ENCODE results near the gene IFT20.
"Not testable (repeated sequence)": the region's sequence is repeated elsewhere in the genome, so short reads cannot be mapped to it uniquely, and the experiment has no call there.

Gene IFT20

DNA sequence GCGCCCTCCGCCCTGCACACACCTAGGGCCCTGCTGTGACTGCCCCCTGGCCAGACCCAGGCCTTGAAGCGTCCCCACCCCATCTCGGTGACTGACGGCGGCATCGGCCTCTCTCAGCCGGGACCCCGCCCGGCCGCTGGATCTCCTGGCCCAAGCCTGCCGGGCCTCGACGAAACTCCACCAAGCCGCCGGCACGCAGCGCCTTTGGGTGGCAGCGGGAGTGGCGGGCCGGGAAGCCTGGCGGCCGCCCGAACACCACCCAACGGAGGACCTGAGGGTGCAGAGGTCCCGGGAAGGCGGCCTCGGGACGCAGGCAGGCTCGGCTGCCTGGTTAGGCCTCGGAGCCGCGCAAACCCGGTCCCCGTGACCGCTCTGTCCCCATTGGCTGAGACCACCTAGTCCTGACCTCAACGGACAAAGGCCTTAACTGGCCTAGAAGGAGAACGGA lies 28.3 kb downstream of the IFT20 start:
- DNase-seq (ENCODE audit: low read depth) = no peak

DNA sequence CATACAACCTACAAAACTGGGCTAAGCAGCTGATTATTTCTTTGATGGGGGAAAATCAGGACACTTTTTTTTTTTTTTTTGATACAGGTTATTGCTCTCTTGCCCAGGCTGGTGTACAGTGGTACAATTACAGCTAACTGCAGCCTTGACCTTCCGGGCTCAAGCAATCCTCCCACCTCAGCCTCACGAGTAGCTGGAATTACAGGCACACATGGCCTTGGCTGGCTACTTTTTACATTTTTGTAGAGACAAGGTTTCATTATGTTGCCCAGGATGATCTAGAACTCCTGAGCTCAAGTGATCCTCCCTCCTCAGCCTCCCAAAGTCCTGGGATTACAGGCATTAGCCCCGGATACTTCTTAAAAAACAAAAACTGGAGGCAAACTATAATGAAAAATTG lies 36.8 kb downstream of the IFT20 start:
- no peak for DNase-seq (ENCODE audit: low read depth)

DNA sequence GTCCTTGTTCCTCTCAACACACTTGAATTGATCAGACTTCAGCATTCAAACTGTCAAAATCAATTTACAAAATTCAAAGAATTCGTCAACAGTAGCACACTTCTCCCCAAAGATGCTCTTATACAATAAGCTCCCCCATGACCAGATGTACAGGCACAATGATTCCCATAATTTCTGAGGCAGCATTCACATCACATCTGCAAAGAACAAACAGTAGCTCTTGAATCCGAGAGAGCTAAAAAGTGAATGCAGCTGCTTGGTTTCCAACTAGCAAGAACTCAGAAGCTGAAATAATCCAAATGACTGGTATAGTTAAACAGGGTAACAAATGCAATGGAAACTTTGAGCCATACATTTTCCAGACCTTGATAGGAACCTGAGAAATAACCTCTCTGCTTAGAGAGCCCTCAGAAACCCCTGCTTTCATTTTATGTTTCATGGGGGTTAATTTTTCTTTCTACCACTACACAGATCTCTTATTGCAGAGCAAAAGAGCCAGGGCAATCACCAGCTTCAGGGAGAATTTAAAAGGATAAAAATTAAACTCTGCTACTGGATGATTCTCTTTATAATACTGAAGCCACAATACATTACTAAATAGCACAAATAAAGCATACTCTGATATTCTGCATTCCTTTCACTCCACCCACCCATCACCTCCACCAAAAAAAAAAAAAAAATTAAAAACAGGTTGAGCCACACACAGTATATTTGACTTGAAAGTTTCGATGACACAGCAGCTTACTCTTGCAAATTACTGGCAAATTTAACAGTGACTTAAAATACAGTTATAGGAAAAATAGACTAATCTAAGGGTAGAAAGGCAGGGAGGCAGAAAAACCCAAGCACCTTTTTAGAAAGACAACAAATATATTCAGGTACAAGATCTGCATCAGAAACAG lies 39.3 kb downstream of the IFT20 start:
- no peak for DNase-seq (ENCODE audit: low read depth)

DNA sequence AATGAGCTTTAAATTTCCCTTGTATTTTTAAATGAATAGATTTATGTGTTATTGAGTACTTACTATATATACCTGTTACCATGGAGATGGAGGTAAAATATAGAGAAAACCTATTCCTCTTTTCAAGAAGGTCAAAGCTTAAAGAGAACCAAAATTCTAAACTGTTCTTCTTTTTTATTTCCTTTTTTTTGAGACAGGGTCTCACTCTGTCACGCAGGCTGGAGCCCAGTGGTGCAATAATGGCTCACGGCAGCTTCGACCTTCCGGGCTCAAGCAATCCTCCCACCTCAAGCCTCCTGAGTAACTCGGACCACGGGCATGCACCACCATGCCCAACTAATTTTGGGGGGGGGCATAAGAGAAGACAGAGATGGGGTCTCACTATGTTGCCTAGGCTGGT lies 41.3 kb downstream of the IFT20 start:
- DNase-seq (ENCODE audit: low read depth) = no peak

DNA sequence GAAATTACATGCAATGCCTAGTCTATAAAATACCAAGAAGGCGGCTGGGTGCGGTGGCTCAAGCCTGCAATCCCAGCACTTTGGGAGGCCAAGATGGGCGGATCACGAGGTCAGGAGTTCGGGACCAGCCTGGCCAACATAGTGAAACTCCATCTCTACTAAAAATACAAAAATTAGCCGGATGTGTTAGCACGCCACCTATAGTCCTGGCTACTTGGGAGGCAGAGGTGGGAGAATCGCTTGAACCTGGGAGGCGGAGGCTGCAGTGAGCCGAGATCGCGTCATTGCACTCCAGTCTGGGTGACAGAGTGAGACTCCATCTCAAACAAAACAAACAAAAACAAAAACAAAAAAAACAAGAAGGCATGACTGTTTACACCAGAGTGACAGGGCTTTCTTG lies 42.4 kb downstream of the IFT20 start:
- DNase-seq (ENCODE audit: low read depth) = not testable (repeated sequence)

DNA sequence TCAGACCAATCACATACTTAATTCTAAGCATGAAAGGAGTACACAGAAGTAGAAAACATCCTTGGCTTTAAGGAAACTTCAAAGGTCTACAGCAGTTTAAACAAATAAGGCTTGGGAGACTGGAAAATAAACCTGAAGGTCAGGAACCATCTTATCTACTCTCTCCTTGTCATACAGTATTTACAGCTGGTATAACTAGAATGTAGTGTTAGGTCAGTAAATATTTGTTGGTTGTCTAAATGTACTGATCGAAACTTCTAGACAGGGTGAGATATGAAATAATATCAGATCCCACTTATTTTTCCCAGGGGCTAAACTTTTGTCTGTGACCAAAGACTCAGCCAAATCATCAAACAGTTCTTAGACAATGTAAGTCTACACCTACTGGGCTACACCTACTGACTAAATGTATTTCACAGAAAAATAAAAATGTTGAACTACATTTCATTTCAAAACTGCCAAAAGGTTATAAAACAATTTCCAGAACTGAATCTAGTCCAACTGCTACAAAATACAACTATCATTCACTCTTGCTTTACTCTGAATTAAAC lies 43.4 kb downstream of the IFT20 start:
- no peak for DNase-seq (ENCODE audit: low read depth)

DNA sequence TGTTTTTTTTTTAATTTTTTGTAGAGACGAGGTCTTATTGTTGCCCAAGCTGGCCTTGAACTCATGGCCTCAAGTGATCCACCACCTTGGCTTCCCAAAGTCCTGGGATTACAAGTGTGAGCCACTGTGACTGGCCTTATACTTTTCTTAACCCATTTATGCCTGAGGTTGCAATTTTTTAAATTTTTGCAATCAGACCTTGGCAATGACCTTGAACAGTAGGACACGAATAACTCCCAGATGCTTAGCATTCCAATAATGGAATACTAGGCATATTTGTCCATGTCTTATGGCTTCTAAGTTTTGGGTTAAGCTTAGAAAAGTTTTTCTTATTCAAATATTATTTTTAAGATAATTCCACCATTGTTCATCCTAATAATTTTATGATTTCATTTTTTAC lies 44.6 kb downstream of the IFT20 start:
- no peak for DNase-seq (ENCODE audit: low read depth)

DNA sequence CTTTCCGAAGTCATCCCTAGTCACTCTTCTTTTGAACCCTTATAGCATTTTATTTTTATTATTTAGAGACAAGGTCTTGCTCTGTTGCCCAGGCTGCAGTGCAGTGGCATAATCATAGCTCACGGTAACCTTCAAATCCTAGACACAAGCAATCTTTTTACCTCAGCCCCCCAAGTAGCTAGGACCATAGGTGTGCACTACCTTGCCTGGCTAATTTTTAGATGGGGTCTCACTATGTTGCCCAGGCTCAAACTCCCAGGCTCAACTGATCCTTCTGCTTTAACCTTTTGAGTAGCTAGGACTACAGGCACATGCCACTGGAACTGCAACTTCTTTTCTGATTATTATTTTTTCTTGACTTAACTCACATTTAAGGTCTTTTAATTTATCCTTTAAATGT lies 49.3 kb downstream of the IFT20 start:
- DNase-seq (ENCODE audit: low read depth) = no peak

DNA sequence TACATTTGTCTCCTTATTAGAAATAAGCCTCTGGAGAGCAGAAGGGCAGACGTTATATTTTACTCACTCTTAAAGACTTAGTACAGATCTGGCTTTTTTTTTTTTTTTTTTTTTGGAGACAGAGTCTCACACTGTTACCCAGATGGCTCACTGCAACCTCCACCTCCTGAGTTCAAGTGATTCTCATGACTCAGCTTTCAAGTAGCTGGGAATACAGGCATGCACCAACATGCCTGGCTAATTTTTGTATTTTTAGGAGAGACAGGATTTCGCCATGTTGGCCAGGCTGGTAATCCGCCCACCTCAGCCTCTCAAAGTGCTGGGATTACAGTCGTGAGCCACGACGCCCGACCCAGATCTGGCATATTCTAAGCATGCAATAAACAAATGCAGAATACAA lies 52.7 kb downstream of the IFT20 start:
- DNase-seq (ENCODE audit: low read depth) = no peak

DNA sequence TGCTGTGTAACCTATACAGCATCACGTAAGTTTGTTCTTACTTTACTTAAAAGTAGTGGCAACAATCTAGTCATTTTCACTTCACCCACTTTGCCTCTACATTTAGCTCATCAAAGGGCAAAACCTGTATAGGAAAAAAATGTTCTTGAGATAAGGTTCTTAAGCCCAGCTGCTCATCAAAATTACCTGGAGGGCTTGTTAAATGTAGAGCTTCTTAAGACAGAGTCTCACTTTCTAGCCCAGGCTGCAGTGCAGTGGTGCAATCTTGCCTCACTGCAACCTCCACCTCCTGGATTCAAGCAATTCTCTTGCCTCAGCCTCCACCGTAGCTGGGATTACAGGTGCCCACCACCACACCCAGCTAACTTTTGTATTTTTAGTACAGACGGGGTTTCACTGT lies 54.4 kb downstream of the IFT20 start:
- no peak for DNase-seq (ENCODE audit: low read depth)

DNA sequence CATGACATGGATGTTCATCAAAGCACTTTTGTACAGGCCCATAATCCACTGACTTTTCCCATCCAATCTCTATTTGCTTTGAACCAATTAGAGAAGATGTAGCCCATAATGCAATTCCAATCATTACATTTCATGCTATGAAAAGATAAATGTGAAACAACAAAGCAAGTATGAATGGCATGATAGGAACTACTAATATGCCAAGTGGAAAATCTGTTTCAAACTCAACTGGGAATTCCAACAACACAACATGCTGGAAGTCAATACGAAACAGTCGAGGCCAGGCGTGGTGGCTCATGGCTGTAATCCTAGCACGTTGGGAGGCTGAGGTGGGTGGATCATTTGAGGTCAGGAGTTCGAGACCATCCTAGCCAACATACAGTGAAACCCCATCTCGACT lies 55.9 kb downstream of the IFT20 start:
- no peak for DNase-seq (ENCODE audit: low read depth)

Measured in activated T-cell treated with anti-CD3 and anti-CD28 coated beads for 24 hours (primary cell).